ENCODE data around the gene KIF23.

Gene KIF23

DNA sequence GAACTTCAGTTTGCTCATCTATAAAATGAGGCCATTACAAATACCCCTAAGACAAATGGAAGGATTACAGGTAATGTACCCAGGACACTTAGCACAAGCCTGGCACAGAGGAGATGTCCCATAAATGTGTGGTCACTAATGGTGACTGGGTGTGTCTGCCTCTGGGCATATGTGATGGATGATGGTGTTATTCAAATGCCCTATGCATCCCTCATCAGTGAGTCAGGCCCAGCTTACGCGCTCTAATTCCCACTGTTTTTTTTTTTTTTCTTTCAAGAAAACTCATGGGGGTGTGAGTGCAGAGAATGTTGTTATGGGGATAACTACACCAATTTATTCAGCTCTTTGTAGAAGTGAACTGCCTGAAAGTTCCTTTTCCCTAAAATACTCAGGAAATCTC is 23.6 kb upstream of the KIF23 start:
- H3K4me1 ChIP-seq (ENCODE audit: insufficient read depth, poor library complexity, severe bottlenecking), result peaks cover 41% of the 10 kb centered on the region

GRCh38 chr15:69391046-69391757 is 22.9 kb upstream of the KIF23 start:
- Histone ChIP-seq H3K27ac (ENCODE audit: poor library complexity, severe bottlenecking) (peak overlapping the region; percentile 53), H3K4me1 (ENCODE audit: insufficient read depth, poor library complexity, severe bottlenecking) (peaks cover 41% of the 10 kb centered on the region), H3K27me3 (ENCODE audit: insufficient read depth, poor library complexity, severe bottlenecking) (no peaks in the 10 kb centered on the region), H3K36me3 (ENCODE audit: low read depth) (no peaks in the 10 kb centered on the region), H3K9me3 (ENCODE audit: severe bottlenecking) (no peaks in the 10 kb centered on the region), H3K4me3 (ENCODE audit: severe bottlenecking) (no peak overlapping the region)
- TF ChIP-seq, protein P1, sequence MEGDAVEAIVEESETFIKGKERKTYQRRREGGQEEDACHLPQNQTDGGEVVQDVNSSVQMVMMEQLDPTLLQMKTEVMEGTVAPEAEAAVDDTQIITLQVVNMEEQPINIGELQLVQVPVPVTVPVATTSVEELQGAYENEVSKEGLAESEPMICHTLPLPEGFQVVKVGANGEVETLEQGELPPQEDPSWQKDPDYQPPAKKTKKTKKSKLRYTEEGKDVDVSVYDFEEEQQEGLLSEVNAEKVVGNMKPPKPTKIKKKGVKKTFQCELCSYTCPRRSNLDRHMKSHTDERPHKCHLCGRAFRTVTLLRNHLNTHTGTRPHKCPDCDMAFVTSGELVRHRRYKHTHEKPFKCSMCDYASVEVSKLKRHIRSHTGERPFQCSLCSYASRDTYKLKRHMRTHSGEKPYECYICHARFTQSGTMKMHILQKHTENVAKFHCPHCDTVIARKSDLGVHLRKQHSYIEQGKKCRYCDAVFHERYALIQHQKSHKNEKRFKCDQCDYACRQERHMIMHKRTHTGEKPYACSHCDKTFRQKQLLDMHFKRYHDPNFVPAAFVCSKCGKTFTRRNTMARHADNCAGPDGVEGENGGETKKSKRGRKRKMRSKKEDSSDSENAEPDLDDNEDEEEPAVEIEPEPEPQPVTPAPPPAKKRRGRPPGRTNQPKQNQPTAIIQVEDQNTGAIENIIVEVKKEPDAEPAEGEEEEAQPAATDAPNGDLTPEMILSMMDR (IDR thresholded peaks at IDR 0.05; ENCODE audit: poor library complexity, severe bottlenecking), result no peak
- peak; percentile 33 for DNase-seq (ENCODE audit: low spot score)
- no peak for ATAC-seq (ENCODE audit: low read depth)

More for the DNA sequence above, 23.6 kb upstream of the KIF23 start:
- H3K9me3 ChIP-seq (ENCODE audit: severe bottlenecking), result no peaks in the 10 kb centered on the region
- TF ChIP-seq, protein P1 (IDR thresholded peaks at IDR 0.05; ENCODE audit: poor library complexity, severe bottlenecking), result no peak
- peak; percentile 59 for ATAC-seq (ENCODE audit: low read depth)
- peak overlapping the region; percentile 53 for H3K27ac ChIP-seq (ENCODE audit: poor library complexity, severe bottlenecking)
- no peak overlapping the region for H3K4me3 ChIP-seq (ENCODE audit: severe bottlenecking)
- no peaks in the 10 kb centered on the region for H3K36me3 ChIP-seq (ENCODE audit: low read depth)
- DNase-seq (ENCODE audit: low spot score), result peak; percentile 84
- H3K27me3 ChIP-seq (ENCODE audit: insufficient read depth, poor library complexity, severe bottlenecking), result no peaks in the 10 kb centered on the region

DNA sequence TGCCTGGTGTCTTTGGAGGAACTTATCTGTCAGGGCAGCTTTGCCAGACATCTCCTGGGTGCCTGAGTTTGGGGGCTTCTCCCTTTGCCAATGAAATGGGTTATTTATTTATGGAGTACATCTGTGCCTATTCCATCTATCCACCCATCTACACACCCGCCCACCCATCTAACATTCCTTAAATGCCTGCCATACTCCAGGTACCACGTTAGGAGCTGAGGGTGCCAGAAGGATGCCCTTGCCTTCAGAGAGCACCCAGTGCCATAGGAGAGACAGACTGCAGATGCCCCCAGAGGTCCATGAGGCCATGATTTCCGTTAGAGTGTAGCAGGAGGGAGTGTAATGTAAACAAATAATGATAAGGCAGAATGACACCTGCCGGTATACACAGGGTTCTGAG is 21.8 kb upstream of the KIF23 start:
- H3K4me3 ChIP-seq (ENCODE audit: severe bottlenecking), result no peak overlapping the region
- H3K27me3 ChIP-seq (ENCODE audit: insufficient read depth, poor library complexity, severe bottlenecking), result no peaks in the 10 kb centered on the region
- H3K9me3 ChIP-seq (ENCODE audit: severe bottlenecking), result no peaks in the 10 kb centered on the region
- peaks cover 41% of the 10 kb centered on the region for H3K4me1 ChIP-seq (ENCODE audit: insufficient read depth, poor library complexity, severe bottlenecking)
- H3K27ac ChIP-seq (ENCODE audit: poor library complexity, severe bottlenecking), result peak overlapping the region; percentile 51
- ATAC-seq (ENCODE audit: low read depth), result no peak
- TF ChIP-seq, protein P1 (IDR thresholded peaks at IDR 0.05; ENCODE audit: poor library complexity, severe bottlenecking), result no peak
- no peaks in the 10 kb centered on the region for H3K36me3 ChIP-seq (ENCODE audit: low read depth)
- no peak for DNase-seq (ENCODE audit: low spot score)

GRCh38 chr15:69393831-69394491 is 20.2 kb upstream of the KIF23 start:
- TF ChIP-seq, protein P1 (IDR thresholded peaks at IDR 0.05; ENCODE audit: poor library complexity, severe bottlenecking), result no peak
- Histone ChIP-seq H3K27ac (ENCODE audit: poor library complexity, severe bottlenecking) (peak overlapping the region; percentile 51), H3K4me3 (ENCODE audit: severe bottlenecking) (no peak overlapping the region), H3K27me3 (ENCODE audit: insufficient read depth, poor library complexity, severe bottlenecking) (no peaks in the 10 kb centered on the region), H3K9me3 (ENCODE audit: severe bottlenecking) (no peaks in the 10 kb centered on the region), H3K4me1 (ENCODE audit: insufficient read depth, poor library complexity, severe bottlenecking) (peaks cover 33% of the 10 kb centered on the region), H3K36me3 (ENCODE audit: low read depth) (no peaks in the 10 kb centered on the region)
- ATAC-seq (ENCODE audit: low read depth) (peak; percentile 75), DNase-seq (ENCODE audit: low spot score) (peak; percentile 84)

Data from RWPE2 (cell line).